ENCODE results near the gene DYNLT4. TPM values are rescaled to one million over a fixed set of nuclear protein-coding genes. Genes with fewer than 3 reads are reported as not detected.

Gene DYNLT4
- total RNA-seq, 2 donors from 2014 or later: 4.0 TPM; not detected in 1

DNA sequence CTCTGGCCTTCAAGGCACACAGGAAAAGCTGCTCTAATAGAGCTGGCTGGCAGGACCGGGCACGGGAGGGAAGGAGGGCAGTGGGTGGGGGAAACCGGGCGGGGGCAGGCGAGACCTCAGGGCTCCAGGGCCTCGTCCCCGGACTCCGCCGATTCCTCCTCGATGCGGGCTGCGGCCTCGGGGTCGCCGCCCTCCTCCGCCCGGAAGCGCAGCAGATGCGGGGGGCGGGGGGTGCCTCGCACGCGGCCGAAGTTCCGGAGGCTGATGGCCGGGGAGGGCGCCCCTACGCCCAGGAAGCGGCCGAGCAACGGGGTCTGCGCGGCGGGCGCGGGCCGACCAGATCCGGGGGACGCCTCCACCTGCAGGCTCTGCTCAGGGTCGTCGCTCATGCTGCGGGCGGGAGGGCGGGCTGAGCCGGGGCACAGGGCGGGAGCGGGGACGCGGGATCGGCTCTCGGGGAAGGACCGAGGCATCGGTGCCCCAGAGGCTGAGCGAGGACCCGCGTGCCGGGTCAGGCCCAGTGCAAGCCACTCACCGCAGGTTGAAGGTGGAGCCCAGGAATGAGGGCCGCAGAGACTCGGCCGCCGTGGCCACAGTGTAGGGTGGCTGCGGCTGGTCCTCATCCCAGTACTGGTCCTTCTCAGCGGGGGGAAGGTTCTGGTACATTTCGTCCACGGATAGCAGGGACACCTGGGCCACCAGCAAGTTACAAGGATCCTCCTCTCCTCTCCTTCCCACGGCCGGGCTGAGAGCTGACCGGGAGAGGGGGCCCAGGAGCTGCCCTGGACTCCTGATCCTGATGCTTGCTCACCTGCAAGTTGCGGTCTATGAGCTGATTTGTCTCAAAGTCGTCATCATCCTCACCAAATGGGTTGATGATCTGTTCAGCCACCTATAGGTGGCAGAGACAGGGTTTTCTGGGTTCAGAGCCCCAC lies 22.8 kb downstream of the DYNLT4 start:
- TF ChIP-seq, protein P1, sequence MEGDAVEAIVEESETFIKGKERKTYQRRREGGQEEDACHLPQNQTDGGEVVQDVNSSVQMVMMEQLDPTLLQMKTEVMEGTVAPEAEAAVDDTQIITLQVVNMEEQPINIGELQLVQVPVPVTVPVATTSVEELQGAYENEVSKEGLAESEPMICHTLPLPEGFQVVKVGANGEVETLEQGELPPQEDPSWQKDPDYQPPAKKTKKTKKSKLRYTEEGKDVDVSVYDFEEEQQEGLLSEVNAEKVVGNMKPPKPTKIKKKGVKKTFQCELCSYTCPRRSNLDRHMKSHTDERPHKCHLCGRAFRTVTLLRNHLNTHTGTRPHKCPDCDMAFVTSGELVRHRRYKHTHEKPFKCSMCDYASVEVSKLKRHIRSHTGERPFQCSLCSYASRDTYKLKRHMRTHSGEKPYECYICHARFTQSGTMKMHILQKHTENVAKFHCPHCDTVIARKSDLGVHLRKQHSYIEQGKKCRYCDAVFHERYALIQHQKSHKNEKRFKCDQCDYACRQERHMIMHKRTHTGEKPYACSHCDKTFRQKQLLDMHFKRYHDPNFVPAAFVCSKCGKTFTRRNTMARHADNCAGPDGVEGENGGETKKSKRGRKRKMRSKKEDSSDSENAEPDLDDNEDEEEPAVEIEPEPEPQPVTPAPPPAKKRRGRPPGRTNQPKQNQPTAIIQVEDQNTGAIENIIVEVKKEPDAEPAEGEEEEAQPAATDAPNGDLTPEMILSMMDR (IDR thresholded peaks at IDR 0.05): no peak
- TF ChIP-seq POLR2A (IDR thresholded peaks at IDR 0.05) (no peak), POLR2AphosphoS5 (IDR thresholded peaks at IDR 0.05) (no peak)
- intact Hi-C loops (cut with DNase I): loop anchor here (5.0 kb wide), 1 partner anchor 52 kb away; the partner anchor contains the start of gene RNU5D-1
- H3K27ac ChIP-seq: peak overlapping the region in 1 of 2 donors; percentile 21
- DNase-seq (ENCODE audit: low spot score): no peak
- no peaks in the 10 kb centered on the region for H3K4me1 ChIP-seq (replicated peaks)
- H3K9me3 ChIP-seq: no peaks in the 10 kb centered on the region
- no peaks in the 10 kb centered on the region for H3K27me3 ChIP-seq (replicated peaks; ENCODE audit: insufficient read depth)
- 10% methylated on average over 60 of the region's 71 CpGs for WGBS
- H3K36me3 ChIP-seq: no peaks in the 10 kb centered on the region
- H3K4me3 ChIP-seq: peak overlapping the region; percentile 20 to 31

DNA sequence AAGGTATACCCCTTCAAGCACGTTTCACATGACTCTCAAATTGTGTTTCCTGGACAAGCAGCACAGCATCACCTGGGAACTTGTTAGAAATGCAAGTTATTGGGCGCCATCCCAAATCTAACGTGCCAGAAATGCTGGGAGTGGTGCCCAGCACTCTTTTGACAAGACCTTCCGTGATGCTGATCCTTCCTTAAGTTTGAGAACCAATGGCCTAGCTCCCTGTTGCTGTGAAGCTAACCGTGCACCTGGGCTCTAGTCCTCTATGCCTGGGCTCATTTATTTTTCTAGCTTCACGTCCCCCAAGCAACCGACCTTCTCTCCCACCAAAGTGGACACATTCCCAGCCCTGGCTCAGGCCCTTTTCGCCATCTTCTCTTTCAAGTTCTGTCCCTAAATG lies 23.5 kb downstream of the DYNLT4 start:
- peak; percentile 35 for TF ChIP-seq POLR2AphosphoS5 (IDR thresholded peaks at IDR 0.05)
- TF ChIP-seq, protein P1 (IDR thresholded peaks at IDR 0.05): no peak
- Histone ChIP-seq H3K27ac (peak overlapping the region in 1 of 2 donors; percentile 21), H3K36me3 (no peaks in the 10 kb centered on the region), H3K27me3 (replicated peaks; ENCODE audit: insufficient read depth) (no peaks in the 10 kb centered on the region), H3K9me3 (no peaks in the 10 kb centered on the region), H3K4me3 (peak overlapping the region; percentile 20 to 31), H3K4me1 (replicated peaks) (no peaks in the 10 kb centered on the region)
- WGBS: 27% methylated on average over 8 of the region's 8 CpGs
- peak; percentile 63 for DNase-seq (ENCODE audit: low spot score)
- intact Hi-C loops (cut with DNase I): no loop called here

DNA sequence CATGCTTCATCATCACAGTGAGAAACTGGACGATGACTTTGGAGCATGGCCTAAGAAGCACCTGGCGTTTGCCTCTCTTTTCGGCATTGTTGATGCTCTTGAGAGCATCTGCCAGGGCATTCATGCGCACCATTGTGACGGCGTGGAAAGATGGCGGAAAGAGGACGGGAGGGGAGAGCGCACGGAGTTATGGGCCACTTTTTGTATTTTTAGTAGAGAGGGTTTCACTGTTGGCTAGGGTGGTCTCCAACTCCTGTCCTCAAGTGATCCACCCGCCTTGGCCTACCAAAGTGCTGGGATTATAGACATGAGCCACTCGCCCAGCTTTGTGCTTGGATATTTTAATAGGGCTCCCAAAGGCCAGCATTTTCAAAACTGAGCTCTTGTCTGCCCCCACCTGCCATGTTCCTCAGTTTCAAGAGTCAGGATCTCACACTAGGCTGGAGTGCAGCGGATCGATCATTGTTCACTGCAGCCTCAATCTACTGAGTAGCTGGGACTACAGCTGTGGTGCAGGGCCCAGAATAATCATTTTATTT lies 26.5 kb downstream of the DYNLT4 start:
- 84% methylated on average over 14 of the region's 14 CpGs for WGBS
- Histone ChIP-seq H3K4me3 (no peak overlapping the region), H3K36me3 (peaks cover 4 to 5% of the 10 kb centered on the region in 2 donors), H3K4me1 (replicated peaks) (peaks cover 5% of the 10 kb centered on the region), H3K9me3 (no peaks in the 10 kb centered on the region), H3K27ac (no peak overlapping the region), H3K27me3 (replicated peaks; ENCODE audit: insufficient read depth) (no peaks in the 10 kb centered on the region)
- no peak for TF ChIP-seq POLR2AphosphoS5 (IDR thresholded peaks at IDR 0.05)
- TF ChIP-seq POLR2A (IDR thresholded peaks at IDR 0.05): no peak
- TF ChIP-seq, protein P1 (IDR thresholded peaks at IDR 0.05): no peak
- DNase-seq (ENCODE audit: low spot score): no peak
- intact Hi-C loops (cut with DNase I): no loop called here

DNA sequence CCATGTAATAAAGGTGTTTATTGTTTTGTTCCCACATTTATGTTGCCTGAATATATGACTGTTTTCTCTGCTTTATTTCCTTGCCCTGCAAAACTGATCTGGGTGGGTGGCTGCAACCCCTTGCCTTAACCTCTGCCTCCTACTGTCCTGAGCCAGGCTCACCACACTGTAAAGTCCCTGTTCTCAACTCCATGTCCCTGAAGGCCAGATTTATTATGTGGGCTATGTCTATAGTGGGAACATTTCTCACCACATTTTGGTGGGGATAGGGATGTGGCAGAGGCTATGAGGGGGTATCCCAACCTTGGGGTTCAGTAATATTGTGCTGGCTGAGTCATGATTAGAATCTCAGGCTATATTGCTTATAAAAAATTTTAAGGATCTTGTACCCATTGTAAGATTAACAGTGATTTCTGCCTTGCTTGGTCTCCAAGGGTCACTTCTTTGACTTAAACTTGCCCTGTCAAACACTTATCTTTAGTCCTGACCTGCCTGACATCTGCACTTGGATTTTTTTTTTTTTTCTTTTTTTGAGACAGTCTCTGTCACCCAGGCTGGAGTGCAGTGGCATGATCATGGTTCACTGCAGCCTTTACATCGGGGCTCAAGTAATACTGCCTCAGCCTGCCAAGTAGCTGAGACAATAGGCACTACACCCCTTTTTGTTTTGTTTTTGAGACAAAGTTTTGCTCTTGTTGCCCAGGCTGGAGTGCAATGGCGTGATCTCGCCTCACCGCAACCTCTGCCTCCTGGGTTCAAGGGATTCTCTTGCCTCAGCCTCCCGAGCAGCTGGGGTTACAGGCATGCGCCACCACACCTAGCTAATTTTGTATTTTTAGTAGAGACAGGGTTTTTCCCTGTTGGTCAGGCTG lies 28.2 kb downstream of the DYNLT4 start:
- no peak for TF ChIP-seq POLR2A (IDR thresholded peaks at IDR 0.05)
- no peak for TF ChIP-seq POLR2AphosphoS5 (IDR thresholded peaks at IDR 0.05)
- TF ChIP-seq, protein P1 (IDR thresholded peaks at IDR 0.05): no peak
- H3K27ac ChIP-seq: no peak overlapping the region
- H3K4me1 ChIP-seq (replicated peaks): peaks cover 5% of the 10 kb centered on the region
- WGBS: 93% methylated on average over 6 of the region's 6 CpGs
- no peak overlapping the region for H3K4me3 ChIP-seq
- H3K36me3 ChIP-seq: peaks cover 4 to 5% of the 10 kb centered on the region in 2 donors
- H3K27me3 ChIP-seq (replicated peaks; ENCODE audit: insufficient read depth): no peaks in the 10 kb centered on the region
- intact Hi-C loops (cut with DNase I): loop anchor here (5.0 to 10.0 kb wide), 2 partner anchors 233 to 526 kb away; partner anchors contain the start of genes HECTD3 and UROD
- no peak for DNase-seq (ENCODE audit: low spot score)
- H3K9me3 ChIP-seq: no peaks in the 10 kb centered on the region
